Thymus (tissue), 11 donors: Measurements from ENCODE around the gene ASRGL1. TPM values are rescaled to one million over a fixed set of nuclear protein-coding genes. Genes with fewer than 3 reads are reported as not detected.
"Not testable (repeated sequence)": the region's sequence is repeated elsewhere in the genome, so short reads cannot be mapped to it uniquely, and the experiment has no call there.

Experiments used
- DNase-seq, 9 donors: peaks; one replicate each; pipeline ENCODE4 v3.0.0-alpha.2; 2013; ENCODE audit warnings: low spot score in 9 of 9, low read depth in 6 of 9, missing footprints in 1 of 9
- H3K27ac ChIP-seq, 2 donors: one replicate each; pipeline ENCODE4 v1.5.1; 2013; ENCODE audit warnings: control low read depth in 1 of 2, low read depth in 1 of 2, low read length in 1 of 2, mild to moderate bottlenecking in 1 of 2, moderate library complexity in 1 of 2
- H3K27me3 ChIP-seq, 2 donors: one replicate each; pipeline ENCODE4 v1.5.1; 2013; ENCODE audit warnings: low read length in 1 of 2; ENCODE audit not compliant: control insufficient read depth in 2 of 2, insufficient read depth in 1 of 2
- H3K36me3 ChIP-seq, 2 donors: one replicate each; pipeline ENCODE4 v1.5.1; 2013; ENCODE audit warnings: low read length in 1 of 2, mild to moderate bottlenecking in 1 of 2, moderate library complexity in 1 of 2; ENCODE audit not compliant: control insufficient read depth in 2 of 2, insufficient read depth in 2 of 2
- H3K4me1 ChIP-seq, 2 donors: one replicate each; pipeline ENCODE4 v1.5.1; 2013; ENCODE audit warnings: low read length in 2 of 2; ENCODE audit not compliant: control insufficient read depth in 2 of 2, insufficient read depth in 2 of 2
- H3K4me3 ChIP-seq, 2 donors: one replicate each; pipeline ENCODE4 v1.5.1; 2013; ENCODE audit warnings: low read length in 2 of 2, control low read depth in 1 of 2, mild to moderate bottlenecking in 1 of 2
- H3K9me3 ChIP-seq, 2 donors: one replicate each; pipeline ENCODE4 v1.5.1; 2013; ENCODE audit warnings: low read length in 1 of 2, mild to moderate bottlenecking in 1 of 2; ENCODE audit not compliant: control insufficient read depth in 2 of 2, insufficient read depth in 1 of 2
- WGBS: extraction: QIAGEN DNeasy Blood & Tissue Kit; methylation state at CpG from one replicate; pipeline ENCODE4 v1.1.7; 2013; 5-methylcytosine and 5-hydroxymethylcytosine counted together
- polyA plus RNA-seq: library from polyadenylated mRNA; stranded (reverse); fragments of 200-250 nt; gene quantifications from one replicate; pipeline ENCODE4 v1.2.3, GENCODE V29; 2013
- total RNA-seq: library from RNA; stranded (reverse); fragments of 120-200 nt; gene quantifications from one replicate; pipeline ENCODE4 v1.2.4, GENCODE V29; 2013
- donor health status: healthy.

The ASRGL1 gene
- total and polyA plus RNA-seq, 2 donors: 6.0 to 12.3 TPM

- H3K4me3 ChIP-seq, H3K27me3 ChIP-seq, H3K27ac ChIP-seq, H3K9me3 ChIP-seq, DNase-seq, H3K36me3 ChIP-seq, H3K4me1 ChIP-seq: not testable (repeated sequence)
- WGBS: 66% methylated on average over 3 of the region's 3 CpGs
These were observed 48.8 kb downstream of the ASRGL1 start for GRCh38 chr11:62386083-62386482.

GRCh38 chr11:62387381-62387780 lies 50.1 kb downstream of the ASRGL1 start:
- Histone ChIP-seq H3K27me3 (no peaks in the 10 kb centered on the region), H3K4me3 (no peak overlapping the region), H3K27ac (no peak overlapping the region), H3K4me1 (peaks cover 0 to 5% of the 10 kb centered on the region in 2 donors), H3K36me3 (no peaks in the 10 kb centered on the region), H3K9me3 (no peaks in the 10 kb centered on the region)
- DNase-seq: no peak
- 97% methylated on average over 3 of the region's 3 CpGs for WGBS

GRCh38 chr11:62388999-62389398 lies 51.8 kb downstream of the ASRGL1 start:
- WGBS: 95% methylated on average over 11 of the region's 11 CpGs
- DNase-seq: no peak
- no peaks in the 10 kb centered on the region for H3K36me3 ChIP-seq
- H3K27ac ChIP-seq: no peak overlapping the region
- no peaks in the 10 kb centered on the region for H3K9me3 ChIP-seq
- no peak overlapping the region for H3K4me3 ChIP-seq
- H3K27me3 ChIP-seq: no peaks in the 10 kb centered on the region
- H3K4me1 ChIP-seq: peaks cover 0 to 5% of the 10 kb centered on the region in 2 donors

GRCh38 chr11:62390237-62390636 lies 53.0 kb downstream of the ASRGL1 start:
- H3K27ac ChIP-seq: no peak overlapping the region
- H3K4me3 ChIP-seq: no peak overlapping the region
- H3K27me3 ChIP-seq: no peaks in the 10 kb centered on the region
- no peaks in the 10 kb centered on the region for H3K9me3 ChIP-seq
- DNase-seq: no peak
- no peaks in the 10 kb centered on the region for H3K36me3 ChIP-seq
- WGBS: 77% methylated on average over 5 of the region's 5 CpGs
- peaks cover 0 to 8% of the 10 kb centered on the region in 2 donors for H3K4me1 ChIP-seq

GRCh38 chr11:62390722-62391121 lies 53.5 kb downstream of the ASRGL1 start:
- H3K36me3 ChIP-seq: no peaks in the 10 kb centered on the region
- no peak overlapping the region for H3K4me3 ChIP-seq
- 54% methylated on average over 1 of the region's 1 CpG for WGBS
- H3K4me1 ChIP-seq: peaks cover 0 to 10% of the 10 kb centered on the region in 2 donors
- H3K27ac ChIP-seq: no peak overlapping the region
- DNase-seq: no peak
- H3K9me3 ChIP-seq: no peaks in the 10 kb centered on the region
- H3K27me3 ChIP-seq: no peaks in the 10 kb centered on the region

GRCh38 chr11:62391642-62392425 lies 54.6 kb downstream of the ASRGL1 start:
- Histone ChIP-seq H3K27ac (no peak overlapping the region), H3K9me3 (no peaks in the 10 kb centered on the region), H3K4me1 (peaks cover 0 to 8% of the 10 kb centered on the region in 2 donors), H3K36me3 (no peaks in the 10 kb centered on the region), H3K4me3 (no peak overlapping the region), H3K27me3 (no peaks in the 10 kb centered on the region)
- WGBS: 97% methylated on average over 16 of the region's 16 CpGs
- DNase-seq: no peak

GRCh38 chr11:62392506-62392905 lies 55.3 kb downstream of the ASRGL1 start:
- H3K36me3 ChIP-seq: no peaks in the 10 kb centered on the region
- no peak for DNase-seq
- no peaks in the 10 kb centered on the region for H3K27me3 ChIP-seq
- H3K9me3 ChIP-seq: no peaks in the 10 kb centered on the region
- no peak overlapping the region for H3K27ac ChIP-seq
- WGBS: 83% methylated on average over 3 of the region's 3 CpGs
- no peak overlapping the region for H3K4me3 ChIP-seq
- H3K4me1 ChIP-seq: peaks cover 0 to 8% of the 10 kb centered on the region in 2 donors

- no peaks in the 10 kb centered on the region for H3K36me3 ChIP-seq
- DNase-seq: peak in 1 of 9 donors; percentile 50
- no peaks in the 10 kb centered on the region for H3K27me3 ChIP-seq
- no peaks in the 10 kb centered on the region for H3K9me3 ChIP-seq
- peaks cover 0 to 13% of the 10 kb centered on the region in 2 donors for H3K4me1 ChIP-seq
- no peak overlapping the region for H3K27ac ChIP-seq
- no peak overlapping the region for H3K4me3 ChIP-seq
- 39% methylated on average over 12 of the region's 12 CpGs for WGBS
These were observed 55.9 kb downstream of the ASRGL1 start for GRCh38 chr11:62393061-62393611.

GRCh38 chr11:62393735-62394134 lies 56.5 kb downstream of the ASRGL1 start:
- H3K36me3 ChIP-seq: no peaks in the 10 kb centered on the region
- no peak overlapping the region for H3K27ac ChIP-seq
- H3K4me3 ChIP-seq: no peak overlapping the region
- 99% methylated on average over 5 of the region's 5 CpGs for WGBS
- peaks cover 0 to 19% of the 10 kb centered on the region in 2 donors for H3K4me1 ChIP-seq
- no peaks in the 10 kb centered on the region for H3K9me3 ChIP-seq
- no peak for DNase-seq
- no peaks in the 10 kb centered on the region for H3K27me3 ChIP-seq
